ENCODE results near the gene TGFB1I1.

DNA sequence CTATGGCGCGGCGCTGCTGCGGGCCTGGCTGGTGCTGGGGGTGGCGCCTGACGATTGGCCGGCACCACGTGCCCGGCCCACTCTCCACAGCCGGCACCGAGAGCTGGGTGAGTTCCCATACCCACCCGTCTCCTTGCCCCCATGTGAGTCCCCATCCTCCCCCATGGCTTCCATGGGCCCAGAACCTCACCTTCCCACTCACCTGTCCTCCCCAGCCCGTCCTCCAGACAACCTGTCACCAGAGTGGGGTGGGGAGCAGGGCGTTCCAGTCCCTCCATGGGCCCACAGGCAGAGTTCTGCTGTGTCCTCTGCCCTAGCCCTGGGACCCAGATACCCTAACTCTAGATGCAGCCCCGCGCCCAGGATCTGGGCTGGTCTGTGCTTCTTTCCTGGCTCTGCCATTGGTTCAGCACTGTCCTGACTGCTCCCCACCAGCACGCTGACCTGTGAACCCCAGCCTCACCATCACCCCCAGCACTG is 7.1 kb upstream of the TGFB1I1 start:
- TF ChIP-seq POLR2A (IDR thresholded peaks at IDR 0.05; ENCODE audit: low read depth, low read length), result no peak
- TF ChIP-seq TAF1 (IDR thresholded peaks at IDR 0.05; ENCODE audit: low read depth, low read length), result no peak

All from GM12891 (cell line).